Measurements from ENCODE around the gene PATE3.

- TF ChIP-seq CTCF (IDR thresholded peaks at IDR 0.05) (no peak), POLR2A (IDR thresholded peaks at IDR 0.05) (no peak)
Observed at GRCh38 chr11:125787827-125788226, at the start of gene PATE3.

Measured in esophagus squamous epithelium (tissue), 4 donors.